HG02885 (cell line): ENCODE data around the gene BRMS1.
"Not testable (repeated sequence)": the region's sequence is repeated elsewhere in the genome, so short reads cannot be mapped to it uniquely, and the experiment has no call there.

ENCODE experiments used
- ATAC-seq: cut with Tn5 transposase; IDR thresholded peaks from one replicate; pipeline ENCODE4 v1.9.1; 2021; ENCODE audit warnings: mild to moderate bottlenecking; ENCODE audit not compliant: unreplicated experiment, poor library complexity

Gene BRMS1

GRCh38 chr11:66344550-66345315, at the start of gene BRMS1:
TSS of gene BRMS1 (minus strand) at chr11:66345104. CDS start at chr11:66342234, 2,870 bp downstream.
- ATAC-seq, result peak; percentile 71

- ATAC-seq, result no peak
These were observed 49.0 kb upstream of the BRMS1 start for GRCh38 chr11:66393954-66394353.

GRCh38 chr11:66391322-66391721, 46.4 kb upstream of the BRMS1 start:
- ATAC-seq, result no peak

GRCh38 chr11:66388780-66389386, 44.0 kb upstream of the BRMS1 start:
- ATAC-seq, result no peak

GRCh38 chr11:66386171-66387069, 41.5 kb upstream of the BRMS1 start:
- ATAC-seq, result no peak

GRCh38 chr11:66384316-66384715, 39.4 kb upstream of the BRMS1 start:
- not testable (repeated sequence) for ATAC-seq

DNA sequence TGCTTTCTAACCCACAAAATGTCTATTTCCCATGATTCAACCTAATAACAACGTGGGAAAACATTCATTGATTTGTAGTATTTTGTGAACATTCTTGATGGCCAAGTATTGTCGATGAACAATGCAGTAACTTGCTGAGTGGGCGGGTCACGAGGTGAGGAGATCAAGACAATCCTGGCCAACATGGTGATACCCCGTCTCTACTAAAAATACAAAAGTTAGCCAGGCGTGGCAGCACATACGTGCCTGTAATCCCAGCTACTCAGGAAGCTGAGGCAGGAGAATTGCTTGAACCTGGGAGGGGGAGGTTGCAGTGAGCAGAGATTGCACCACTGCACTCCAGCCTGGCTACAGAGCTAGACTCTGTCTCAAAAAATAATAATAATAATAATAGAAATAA, 35.4 kb upstream of the BRMS1 start:
- ATAC-seq, result not testable (repeated sequence)

GRCh38 chr11:66373690-66374287, 28.9 kb upstream of the BRMS1 start:
- ATAC-seq, result not testable (repeated sequence)

GRCh38 chr11:66373265-66373664, 28.4 kb upstream of the BRMS1 start:
- ATAC-seq, result no peak

- ATAC-seq, result peak; percentile 65
These were observed 26.9 kb upstream of the BRMS1 start, which contains the start of gene SLC29A2 for GRCh38 chr11:66371627-66372415. TSS of gene SLC29A2 (minus strand) at chr11:66371760. CDS start at chr11:66371591, 169 bp downstream.

GRCh38 chr11:66369073-66369894, 24.4 kb upstream of the BRMS1 start:
- ATAC-seq, result no peak

DNA sequence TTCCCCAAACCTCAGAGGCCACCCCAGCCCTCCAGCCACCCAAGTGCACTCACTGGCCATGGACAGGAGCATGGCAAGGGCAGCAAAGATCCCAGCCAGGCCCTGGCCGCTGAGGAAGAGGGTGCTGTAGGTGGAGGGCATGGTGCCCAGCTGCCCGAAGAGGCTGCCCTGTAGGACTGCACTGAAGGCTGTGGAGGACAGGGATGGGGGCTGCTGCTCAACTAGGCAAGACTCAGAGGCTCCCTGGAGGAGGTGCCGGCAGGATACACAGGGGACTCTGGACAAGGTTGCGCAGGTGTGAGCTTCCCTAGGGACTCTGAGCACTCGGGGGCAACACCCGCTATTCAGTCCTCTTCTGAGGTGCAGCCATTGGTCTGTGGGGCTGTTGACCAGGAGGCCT, 23.6 kb upstream of the BRMS1 start:
- ATAC-seq, result no peak

DNA sequence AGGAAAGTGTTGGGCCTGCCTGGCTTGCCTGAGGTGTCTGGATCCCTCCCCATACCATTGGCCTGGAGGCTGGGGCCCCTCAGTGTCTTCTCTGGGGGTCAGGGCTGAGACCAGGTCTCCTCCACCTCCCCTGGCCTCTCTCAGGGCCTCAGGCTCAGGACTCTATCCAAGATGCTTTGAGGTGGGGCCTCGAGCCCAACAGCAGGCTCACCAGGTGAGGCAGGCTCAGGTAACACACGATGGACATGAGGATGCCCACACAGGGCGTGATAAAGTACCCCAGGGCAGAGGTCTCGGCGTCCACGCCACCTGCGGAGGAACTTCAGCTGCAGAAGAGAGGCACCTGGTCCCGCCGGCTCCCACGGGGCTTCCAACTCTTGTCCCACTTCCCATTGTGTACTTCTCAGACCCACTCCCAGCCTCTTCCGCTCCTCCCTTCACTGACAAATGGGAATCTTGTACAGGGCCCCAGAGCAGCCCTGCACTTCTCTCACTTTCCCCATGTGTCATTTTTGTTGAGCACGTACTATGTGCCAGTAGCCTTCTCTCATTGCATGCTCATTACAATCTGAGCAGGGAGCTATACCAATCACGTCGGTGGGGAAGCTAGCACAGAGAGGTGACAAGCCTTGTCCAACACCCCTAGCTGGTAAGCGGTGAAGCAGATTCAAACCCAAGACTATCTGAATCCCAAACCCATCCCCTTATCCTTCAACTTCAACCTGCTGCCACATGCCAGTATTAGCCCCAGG, 22.8 kb upstream of the BRMS1 start:
- no peak for ATAC-seq

- ATAC-seq, result no peak
These were observed 22.1 kb upstream of the BRMS1 start for GRCh38 chr11:66366844-66367477.

DNA sequence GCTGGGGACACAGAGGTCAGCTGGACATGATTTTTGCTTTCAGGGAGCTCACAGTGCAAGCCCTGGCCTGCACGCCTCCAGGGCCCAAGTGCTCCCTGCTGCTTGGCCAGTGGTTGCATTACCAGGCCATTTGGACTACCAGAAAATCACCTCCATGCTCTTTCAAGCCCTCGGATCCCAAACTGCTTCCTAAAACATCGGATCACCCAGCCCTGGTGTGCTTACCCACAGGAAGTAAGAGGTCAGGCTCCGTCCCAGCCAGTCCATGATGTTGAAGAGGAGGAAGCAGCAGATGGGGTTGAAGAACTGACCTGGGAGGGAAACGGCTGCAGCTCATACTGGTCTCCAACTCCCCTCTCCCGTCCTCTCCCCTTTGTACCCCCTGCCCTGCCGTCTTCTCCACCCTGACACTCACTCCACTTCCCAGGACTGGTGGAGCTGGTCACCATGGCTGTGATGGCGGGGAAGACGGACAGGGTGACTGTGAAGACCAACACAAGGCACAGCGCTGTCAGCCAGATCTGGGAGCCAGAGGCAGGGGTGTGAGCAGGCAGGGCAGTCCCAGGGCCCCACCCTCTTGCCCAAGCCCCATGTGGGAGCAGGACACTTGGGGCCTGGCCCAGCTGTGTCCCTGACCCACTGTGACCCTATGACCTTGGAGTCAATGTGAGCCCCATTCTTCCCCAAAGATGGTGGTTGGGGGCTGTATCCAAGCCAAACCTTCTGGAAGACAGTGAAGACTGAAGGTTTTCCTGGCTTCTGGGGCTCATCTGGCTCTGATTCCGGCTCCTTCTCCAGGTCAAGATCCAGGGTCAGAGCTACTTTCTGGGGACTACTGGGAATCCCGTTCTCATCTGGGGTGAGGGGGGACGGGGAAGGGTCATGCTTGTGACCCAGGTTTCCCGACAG, 21.1 kb upstream of the BRMS1 start:
- no peak for ATAC-seq

GRCh38 chr11:66365166-66365565, 20.3 kb upstream of the BRMS1 start:
- ATAC-seq, result no peak
